Omental fat pad (tissue), 4 donors: Measurements from ENCODE around the gene MAP2K1. TPM values are rescaled to one million over a fixed set of nuclear protein-coding genes. Genes with fewer than 3 reads are reported as not detected.

Experiments used
- ATAC-seq: fragments of 150-250 bp; one replicate; pipeline ENCODE4 v1.9.1; 2016; ENCODE audit warnings: mild to moderate bottlenecking, moderate library complexity; ENCODE audit not compliant: low FRiP score
- DNase-seq: peaks from one replicate; pipeline ENCODE4 v3.0.0-alpha.2; 2019; ENCODE audit warnings: low spot score
- total RNA-seq, 4 donors: library from RNA; depleted of rRNA; stranded (reverse); fragments of >200 nt; gene quantifications; one replicate each; pipeline ENCODE4 v1.1.0, GENCODE V29; 2016
- TF ChIP-seq, protein P1 (sequence below), 3 donors: fragments of 450-650 bp; IDR thresholded peaks; one replicate each; pipeline ENCODE4 v1.5.1; 2016 to 2017; ENCODE audit warnings: antibody characterized with exemption in 3 of 3, mild to moderate bottlenecking in 3 of 3, moderate library complexity in 2 of 3

Gene MAP2K1
- total RNA-seq, 4 donors from 2014 or later: 49.3 to 63.2 (median 59.6) TPM

DNA sequence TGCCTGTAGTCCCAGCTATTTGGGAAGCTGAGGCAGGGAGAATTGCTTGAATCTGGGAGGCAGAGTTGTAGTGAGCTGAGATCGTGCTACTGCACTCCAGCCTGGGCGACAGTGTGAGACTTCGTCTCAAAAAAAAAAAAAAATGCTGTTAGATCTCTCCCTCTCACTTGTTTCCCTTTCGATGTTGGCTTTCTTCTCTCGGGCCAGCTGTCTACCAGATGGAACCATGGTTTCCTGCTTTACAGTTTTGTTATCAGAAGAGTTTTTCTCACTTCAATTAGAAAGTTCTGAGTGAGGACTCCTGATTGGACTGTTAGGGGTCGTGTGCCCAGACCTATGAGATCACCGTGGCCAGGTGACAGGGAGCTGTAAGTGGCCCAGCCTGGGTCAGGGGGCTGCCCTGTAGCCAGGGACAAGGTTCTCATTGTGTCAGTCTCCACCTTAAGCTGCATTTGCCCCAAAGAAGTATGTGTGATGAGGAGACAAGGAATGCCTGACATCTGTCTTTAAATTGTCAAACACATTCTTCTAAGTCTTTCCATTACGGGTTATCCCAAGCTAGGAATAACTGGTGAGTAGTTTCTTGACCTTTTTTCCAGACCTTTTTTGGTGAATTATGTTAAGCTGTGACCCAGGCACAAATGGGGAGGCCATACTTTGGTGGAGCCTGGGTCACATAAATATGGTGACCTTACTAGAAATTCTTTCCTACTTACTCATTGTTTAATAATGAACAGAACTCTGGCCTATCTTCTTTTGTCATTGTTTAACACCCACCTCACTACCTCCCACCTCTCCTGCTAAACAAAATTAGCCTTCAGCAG is 85.7 kb downstream of the MAP2K1 start:
- ATAC-seq (no peak), DNase-seq (no peak)
- TF ChIP-seq, protein P1, sequence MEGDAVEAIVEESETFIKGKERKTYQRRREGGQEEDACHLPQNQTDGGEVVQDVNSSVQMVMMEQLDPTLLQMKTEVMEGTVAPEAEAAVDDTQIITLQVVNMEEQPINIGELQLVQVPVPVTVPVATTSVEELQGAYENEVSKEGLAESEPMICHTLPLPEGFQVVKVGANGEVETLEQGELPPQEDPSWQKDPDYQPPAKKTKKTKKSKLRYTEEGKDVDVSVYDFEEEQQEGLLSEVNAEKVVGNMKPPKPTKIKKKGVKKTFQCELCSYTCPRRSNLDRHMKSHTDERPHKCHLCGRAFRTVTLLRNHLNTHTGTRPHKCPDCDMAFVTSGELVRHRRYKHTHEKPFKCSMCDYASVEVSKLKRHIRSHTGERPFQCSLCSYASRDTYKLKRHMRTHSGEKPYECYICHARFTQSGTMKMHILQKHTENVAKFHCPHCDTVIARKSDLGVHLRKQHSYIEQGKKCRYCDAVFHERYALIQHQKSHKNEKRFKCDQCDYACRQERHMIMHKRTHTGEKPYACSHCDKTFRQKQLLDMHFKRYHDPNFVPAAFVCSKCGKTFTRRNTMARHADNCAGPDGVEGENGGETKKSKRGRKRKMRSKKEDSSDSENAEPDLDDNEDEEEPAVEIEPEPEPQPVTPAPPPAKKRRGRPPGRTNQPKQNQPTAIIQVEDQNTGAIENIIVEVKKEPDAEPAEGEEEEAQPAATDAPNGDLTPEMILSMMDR (IDR thresholded peaks at IDR 0.05): no peak

DNA sequence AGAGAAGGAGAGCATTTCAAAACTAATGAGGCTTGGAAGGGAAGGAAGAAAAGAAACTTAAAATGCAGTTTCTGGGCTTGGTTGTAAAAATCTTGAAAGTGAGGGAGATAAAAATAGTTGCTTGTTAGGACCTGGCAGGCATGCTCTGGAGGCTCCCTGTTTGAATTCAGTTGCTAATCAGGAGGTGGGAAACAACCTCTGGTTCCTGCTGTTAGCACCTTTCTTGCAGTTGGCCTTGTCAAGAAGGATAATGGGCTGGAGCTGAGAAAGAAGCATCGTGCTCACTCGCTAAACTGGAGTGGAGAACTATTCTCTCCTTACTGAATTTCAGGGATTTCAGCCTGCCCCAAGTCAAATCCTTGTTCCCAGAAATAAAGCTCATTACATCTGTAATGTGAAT is 87.4 kb downstream of the MAP2K1 start:
- ATAC-seq: no peak
- no peak for DNase-seq
- TF ChIP-seq, protein P1 (IDR thresholded peaks at IDR 0.05): no peak

DNA sequence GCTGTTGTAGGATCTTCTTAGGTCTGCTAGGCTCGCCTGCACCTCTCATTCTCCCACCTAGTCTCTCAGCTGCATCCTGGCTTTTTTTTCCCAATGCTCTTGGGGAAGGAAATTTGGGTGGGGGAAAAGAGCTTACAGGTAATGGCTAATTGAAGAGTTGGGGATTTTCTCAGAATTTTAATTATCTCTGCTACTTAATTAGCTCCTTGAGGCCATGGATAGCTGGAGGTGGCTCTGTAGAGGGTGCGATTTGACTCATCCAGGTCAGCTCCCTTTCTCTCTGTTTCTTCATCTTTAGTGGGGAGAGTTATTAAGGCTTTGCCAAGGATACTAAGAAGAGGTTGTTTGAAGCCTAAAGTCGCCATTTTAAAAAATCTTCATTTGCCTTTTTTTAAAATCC is 88.3 kb downstream of the MAP2K1 start:
- ATAC-seq (no peak), DNase-seq (no peak)
- TF ChIP-seq, protein P1 (IDR thresholded peaks at IDR 0.05): no peak

DNA sequence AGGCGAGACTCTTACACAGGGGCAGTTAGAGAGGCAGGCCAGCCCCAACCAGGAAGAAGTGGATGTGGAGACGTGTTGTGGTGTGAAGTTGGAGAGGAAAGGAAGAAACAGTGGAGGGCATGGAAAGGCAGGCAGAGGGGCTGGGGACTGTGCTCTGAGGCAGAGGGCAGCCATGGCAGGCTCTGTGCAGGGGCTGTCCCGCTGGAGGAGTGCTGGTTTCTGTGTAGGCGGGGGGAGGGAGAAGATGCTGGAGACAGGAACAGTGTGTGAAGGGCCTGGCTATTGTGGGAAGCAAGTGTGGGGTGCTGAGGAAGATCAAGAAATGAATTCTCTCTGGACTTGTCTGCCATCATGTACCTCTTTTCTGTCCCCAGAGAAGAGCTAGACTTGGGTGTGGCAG is 89.8 kb downstream of the MAP2K1 start:
- DNase-seq: no peak
- TF ChIP-seq, protein P1 (IDR thresholded peaks at IDR 0.05): no peak
- ATAC-seq: no peak

DNA sequence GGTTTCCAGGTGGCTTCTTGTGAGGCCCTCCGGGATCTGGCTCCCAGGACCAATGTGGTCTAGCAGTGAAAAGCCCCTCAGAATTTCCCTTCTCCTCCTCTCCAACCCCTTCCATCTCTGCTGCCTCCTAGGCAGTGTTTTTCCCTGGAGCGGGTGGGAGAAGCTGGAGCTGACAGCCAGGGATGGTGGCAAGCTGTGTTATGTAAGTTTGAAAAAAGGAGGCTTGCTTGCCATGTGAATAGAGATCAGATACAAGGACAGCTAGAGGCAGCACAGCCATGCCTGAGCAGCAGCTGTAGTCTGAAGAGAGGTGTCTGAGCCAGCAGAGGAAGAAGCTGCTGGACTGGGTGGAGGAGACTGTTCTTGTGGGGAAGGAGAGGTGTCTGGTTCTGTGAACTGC is 90.3 kb downstream of the MAP2K1 start:
- no peak for ATAC-seq
- DNase-seq: no peak
- TF ChIP-seq, protein P1 (IDR thresholded peaks at IDR 0.05): no peak

DNA sequence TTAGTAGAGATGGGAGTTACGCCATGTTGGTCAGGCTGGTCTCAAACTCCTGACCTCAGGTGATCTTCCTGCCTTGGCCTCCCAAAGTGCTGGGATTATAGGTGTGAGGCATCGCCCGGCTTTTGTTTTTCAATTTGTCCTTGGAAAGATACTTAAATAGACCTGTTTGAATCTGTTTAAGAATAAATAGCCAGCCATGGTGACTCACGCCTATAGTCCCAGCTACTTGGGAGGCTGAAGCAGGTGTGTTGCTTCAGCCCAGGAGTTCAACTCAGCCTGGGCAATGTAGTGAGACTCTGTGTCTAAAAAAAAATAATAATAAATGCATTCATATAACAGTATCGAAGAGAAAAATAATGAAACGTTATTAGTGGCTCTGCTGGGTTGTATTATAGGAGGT is 93.6 kb downstream of the MAP2K1 start:
- ATAC-seq (no peak), DNase-seq (no peak)
- TF ChIP-seq, protein P1 (IDR thresholded peaks at IDR 0.05): no peak
